ENCODE measurements around the gene ALMS1.
"Not testable (repeated sequence)": the region's sequence is repeated elsewhere in the genome, so short reads cannot be mapped to it uniquely, and the experiment has no call there.

Gene ALMS1

GRCh38 chr2:73611193-73611592 lies 225.6 kb downstream of the ALMS1 start:
- H3K4me3 ChIP-seq (ENCODE audit: control insufficient read depth, low read depth, low read length) = no peak overlapping the region
- TF ChIP-seq CTCF (IDR thresholded peaks at IDR 0.05; ENCODE audit: control insufficient read depth, insufficient read depth, low read depth, low read length, missing control alignments) = no peak
- no peak for DNase-seq (ENCODE audit: low read depth)

- no peak for TF ChIP-seq CTCF (IDR thresholded peaks at IDR 0.05; ENCODE audit: control insufficient read depth, insufficient read depth, low read depth, low read length, missing control alignments)
- no peak for DNase-seq (ENCODE audit: low read depth)
- H3K4me3 ChIP-seq (ENCODE audit: control insufficient read depth, low read depth, low read length) = no peak overlapping the region
Observed at GRCh38 chr2:73611867-73612266, 226.2 kb downstream of the ALMS1 start.

- TF ChIP-seq CTCF (IDR thresholded peaks at IDR 0.05; ENCODE audit: control insufficient read depth, insufficient read depth, low read depth, low read length, missing control alignments) = no peak
- DNase-seq (ENCODE audit: low read depth) = no peak
- no peak overlapping the region for H3K4me3 ChIP-seq (ENCODE audit: control insufficient read depth, low read depth, low read length)
Observed at GRCh38 chr2:73614105-73614504, 228.5 kb downstream of the ALMS1 start.

GRCh38 chr2:73614997-73615396 lies 229.4 kb downstream of the ALMS1 start:
- no peak for DNase-seq (ENCODE audit: low read depth)
- H3K4me3 ChIP-seq (ENCODE audit: control insufficient read depth, low read depth, low read length) = no peak overlapping the region
- TF ChIP-seq CTCF (IDR thresholded peaks at IDR 0.05; ENCODE audit: control insufficient read depth, insufficient read depth, low read depth, low read length, missing control alignments) = no peak

- H3K4me3 ChIP-seq (ENCODE audit: control insufficient read depth, low read depth, low read length); DNase-seq (ENCODE audit: low read depth): not testable (repeated sequence)
Observed at GRCh38 chr2:73619925-73620324, 234.3 kb downstream of the ALMS1 start.

GRCh38 chr2:73624036-73624435 lies 238.4 kb downstream of the ALMS1 start:
- DNase-seq (ENCODE audit: low read depth) = not testable (repeated sequence)

GRCh38 chr2:73624625-73625024 lies 239.0 kb downstream of the ALMS1 start:
- not testable (repeated sequence) for DNase-seq (ENCODE audit: low read depth); H3K4me3 ChIP-seq (ENCODE audit: control insufficient read depth, low read depth, low read length)

More at GRCh38 chr2:73624036-73624435, 238.4 kb downstream of the ALMS1 start:
- not testable (repeated sequence) for H3K4me3 ChIP-seq (ENCODE audit: control insufficient read depth, low read depth, low read length)

- not testable (repeated sequence) for DNase-seq (ENCODE audit: low read depth)
Observed at GRCh38 chr2:73626237-73626636, 240.6 kb downstream of the ALMS1 start.

GRCh38 chr2:73628493-73628892 lies 242.9 kb downstream of the ALMS1 start:
- DNase-seq (ENCODE audit: low read depth); H3K4me3 ChIP-seq (ENCODE audit: control insufficient read depth, low read depth, low read length): not testable (repeated sequence)

More at GRCh38 chr2:73626237-73626636, 240.6 kb downstream of the ALMS1 start:
- not testable (repeated sequence) for H3K4me3 ChIP-seq (ENCODE audit: control insufficient read depth, low read depth, low read length)

Data from AG09309 (cell line).